ENCODE data around the gene CAV3.

GRCh38 chr3:8773941-8774542 lies 40.4 kb downstream of the CAV3 start:
- TF ChIP-seq, protein P1, sequence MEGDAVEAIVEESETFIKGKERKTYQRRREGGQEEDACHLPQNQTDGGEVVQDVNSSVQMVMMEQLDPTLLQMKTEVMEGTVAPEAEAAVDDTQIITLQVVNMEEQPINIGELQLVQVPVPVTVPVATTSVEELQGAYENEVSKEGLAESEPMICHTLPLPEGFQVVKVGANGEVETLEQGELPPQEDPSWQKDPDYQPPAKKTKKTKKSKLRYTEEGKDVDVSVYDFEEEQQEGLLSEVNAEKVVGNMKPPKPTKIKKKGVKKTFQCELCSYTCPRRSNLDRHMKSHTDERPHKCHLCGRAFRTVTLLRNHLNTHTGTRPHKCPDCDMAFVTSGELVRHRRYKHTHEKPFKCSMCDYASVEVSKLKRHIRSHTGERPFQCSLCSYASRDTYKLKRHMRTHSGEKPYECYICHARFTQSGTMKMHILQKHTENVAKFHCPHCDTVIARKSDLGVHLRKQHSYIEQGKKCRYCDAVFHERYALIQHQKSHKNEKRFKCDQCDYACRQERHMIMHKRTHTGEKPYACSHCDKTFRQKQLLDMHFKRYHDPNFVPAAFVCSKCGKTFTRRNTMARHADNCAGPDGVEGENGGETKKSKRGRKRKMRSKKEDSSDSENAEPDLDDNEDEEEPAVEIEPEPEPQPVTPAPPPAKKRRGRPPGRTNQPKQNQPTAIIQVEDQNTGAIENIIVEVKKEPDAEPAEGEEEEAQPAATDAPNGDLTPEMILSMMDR (IDR thresholded peaks at IDR 0.05): no peak
- TF ChIP-seq POLR2A (IDR thresholded peaks at IDR 0.05): no peak
